Neural cell (in vitro differentiated cells): ENCODE measurements around the gene HYAL1. TPM values are rescaled to one million over a fixed set of nuclear protein-coding genes. Genes with fewer than 3 reads are reported as not detected.
A peak's percentile ranks its signal among the peaks of the same experiment; 100 is the strongest.

Experiments
- H2AFZ ChIP-seq: fragments of 200-600, 300-800 bp; sonication (generic), shearing (Covaris generic); 2 replicates; pipeline ENCODE4 v1.6.0; 2014; ENCODE audit warnings: low read depth, mild to moderate bottlenecking, antibody characterized with exemption, low read length, moderate library complexity
- H3F3A ChIP-seq: fragments of 200-600 bp; shearing (Covaris generic); 2 replicates; pipeline ENCODE4 v1.6.1; 2016; ENCODE audit warnings: mild to moderate bottlenecking, moderate library complexity, mixed read lengths, antibody characterized with exemption, low read length; ENCODE audit not compliant: insufficient read depth, poor library complexity, severe bottlenecking
- H3K27ac ChIP-seq: fragments of 200-600, 300-800 bp; sonication (generic), shearing (Covaris generic); 2 replicates; pipeline ENCODE4 v1.5.1; 2014; ENCODE audit warnings: mild to moderate bottlenecking, low read length, moderate library complexity
- H3K27me3 ChIP-seq: fragments of 300-800, 200-600 bp; sonication (generic), shearing (Covaris generic); 2 replicates; pipeline ENCODE4 v1.6.0; 2014; ENCODE audit warnings: mild to moderate bottlenecking, low read depth, low read length, moderate library complexity; ENCODE audit not compliant: insufficient read depth
- H3K36me3 ChIP-seq: fragments of 300-800, 200-600 bp; sonication (generic), shearing (Covaris generic); 2 replicates; pipeline ENCODE4 v1.5.1; 2014; ENCODE audit warnings: mild to moderate bottlenecking, antibody characterized with exemption, low read length, moderate library complexity; ENCODE audit not compliant: insufficient read depth
- H3K4me2 ChIP-seq: fragments of 300-800, 200-600 bp; sonication (generic), shearing (Covaris generic); 2 replicates; pipeline ENCODE4 v1.6.0; 2014; ENCODE audit warnings: mild to moderate bottlenecking, low read length
- H3K4me3 ChIP-seq: fragments of 300-800, 200-600 bp; sonication (generic), shearing (Covaris generic); 2 replicates; pipeline ENCODE4 v1.5.1; 2014; ENCODE audit warnings: mild to moderate bottlenecking, low read length, moderate library complexity
- H3K79me2 ChIP-seq: fragments of 200-600 bp; shearing (Covaris generic); replicated peaks from 2 replicates; pipeline ENCODE4 v1.6.0; 2014; ENCODE audit warnings: mild to moderate bottlenecking, low read length, moderate library complexity; ENCODE audit not compliant: insufficient read depth
- H3K9ac ChIP-seq: fragments of 300-800, 200-600 bp; sonication (generic), shearing (Covaris generic); 2 replicates; pipeline ENCODE4 v1.6.1; 2016; ENCODE audit warnings: mild to moderate bottlenecking, low read length, mixed read lengths
- H3K9me2 ChIP-seq: fragments of 200-600 bp; shearing (Covaris generic); 2 replicates; pipeline ENCODE4 v1.6.1; 2016; ENCODE audit warnings: mild to moderate bottlenecking, low read length, mixed read lengths; ENCODE audit not compliant: insufficient read depth
- H3K9me3 ChIP-seq: fragments of 200-600, 300-800 bp; sonication (generic), shearing (Covaris generic); 2 replicates; pipeline ENCODE4 v1.6.1; 2016; ENCODE audit warnings: mild to moderate bottlenecking, mixed run types, low read length, moderate library complexity, mixed read lengths
- H4K20me1 ChIP-seq: fragments of 200-600 bp; shearing (Covaris generic); 2 replicates; pipeline ENCODE4 v1.6.1; 2016; ENCODE audit warnings: mild to moderate bottlenecking, mixed run types; ENCODE audit not compliant: insufficient read depth
- CTCF ChIP-seq: fragments of 450-650 bp; IDR thresholded peaks from 2 replicates; pipeline ENCODE4 v1.5.1; 2014; ENCODE audit warnings: antibody characterized with exemption, mild to moderate bottlenecking, moderate library complexity; ENCODE audit not compliant: poor library complexity, severe bottlenecking
- EP300 ChIP-seq: fragments of 450-650 bp; conservative IDR thresholded peaks from 2 replicates; pipeline ENCODE4 v1.6.1; 2014; ENCODE audit warnings: antibody characterized with exemption, mild to moderate bottlenecking, moderate library complexity; ENCODE audit not compliant: poor library complexity, severe bottlenecking
- EZH2 ChIP-seq: fragments of 200-600, 300-800 bp; shearing (Covaris generic), sonication (generic); IDR thresholded peaks from 2 replicates; pipeline ENCODE4 v1.6.1; 2014; ENCODE audit warnings: antibody characterized with exemption, low read length, borderline replicate concordance, mild to moderate bottlenecking; ENCODE audit not compliant: insufficient read depth, poor library complexity, severe bottlenecking
- MXI1 ChIP-seq: fragments of 450-650 bp; conservative IDR thresholded peaks from 2 replicates; pipeline ENCODE4 v1.6.1; 2014; ENCODE audit warnings: antibody characterized with exemption, mild to moderate bottlenecking; ENCODE audit not compliant: poor library complexity, severe bottlenecking
- POLR2AphosphoS5 ChIP-seq: IDR thresholded peaks from 2 replicates; pipeline ENCODE4 v1.6.1; 2012
- RAD21 ChIP-seq: fragments of 450-650 bp; conservative IDR thresholded peaks from 2 replicates; pipeline ENCODE4 v1.6.1; 2014; ENCODE audit warnings: antibody characterized with exemption, mild to moderate bottlenecking, moderate library complexity
- SMC3 ChIP-seq: fragments of 450-650 bp; conservative IDR thresholded peaks from 2 replicates; pipeline ENCODE4 v1.6.1; 2014; ENCODE audit warnings: antibody characterized with exemption, mild to moderate bottlenecking, moderate library complexity; ENCODE audit not compliant: poor library complexity
- polyA plus RNA-seq: library from polyadenylated mRNA; depleted of rRNA; stranded (reverse); fragments of >200 nt; gene quantifications from 2 replicates; pipeline ENCODE4 v1.2.3, GENCODE V29; 2014
- TF ChIP-seq, protein P1 (sequence below): IDR thresholded peaks from 2 replicates; pipeline ENCODE4 v1.6.1; 2012; ENCODE audit warnings: borderline replicate concordance

HYAL1 gene
- polyA plus RNA-seq, 1 donor from 2014 or later, result 2.2 TPM

- no peak overlapping the region for H2AFZ ChIP-seq
- H3K27ac ChIP-seq, result no peak overlapping the region
- TF ChIP-seq, protein P1, sequence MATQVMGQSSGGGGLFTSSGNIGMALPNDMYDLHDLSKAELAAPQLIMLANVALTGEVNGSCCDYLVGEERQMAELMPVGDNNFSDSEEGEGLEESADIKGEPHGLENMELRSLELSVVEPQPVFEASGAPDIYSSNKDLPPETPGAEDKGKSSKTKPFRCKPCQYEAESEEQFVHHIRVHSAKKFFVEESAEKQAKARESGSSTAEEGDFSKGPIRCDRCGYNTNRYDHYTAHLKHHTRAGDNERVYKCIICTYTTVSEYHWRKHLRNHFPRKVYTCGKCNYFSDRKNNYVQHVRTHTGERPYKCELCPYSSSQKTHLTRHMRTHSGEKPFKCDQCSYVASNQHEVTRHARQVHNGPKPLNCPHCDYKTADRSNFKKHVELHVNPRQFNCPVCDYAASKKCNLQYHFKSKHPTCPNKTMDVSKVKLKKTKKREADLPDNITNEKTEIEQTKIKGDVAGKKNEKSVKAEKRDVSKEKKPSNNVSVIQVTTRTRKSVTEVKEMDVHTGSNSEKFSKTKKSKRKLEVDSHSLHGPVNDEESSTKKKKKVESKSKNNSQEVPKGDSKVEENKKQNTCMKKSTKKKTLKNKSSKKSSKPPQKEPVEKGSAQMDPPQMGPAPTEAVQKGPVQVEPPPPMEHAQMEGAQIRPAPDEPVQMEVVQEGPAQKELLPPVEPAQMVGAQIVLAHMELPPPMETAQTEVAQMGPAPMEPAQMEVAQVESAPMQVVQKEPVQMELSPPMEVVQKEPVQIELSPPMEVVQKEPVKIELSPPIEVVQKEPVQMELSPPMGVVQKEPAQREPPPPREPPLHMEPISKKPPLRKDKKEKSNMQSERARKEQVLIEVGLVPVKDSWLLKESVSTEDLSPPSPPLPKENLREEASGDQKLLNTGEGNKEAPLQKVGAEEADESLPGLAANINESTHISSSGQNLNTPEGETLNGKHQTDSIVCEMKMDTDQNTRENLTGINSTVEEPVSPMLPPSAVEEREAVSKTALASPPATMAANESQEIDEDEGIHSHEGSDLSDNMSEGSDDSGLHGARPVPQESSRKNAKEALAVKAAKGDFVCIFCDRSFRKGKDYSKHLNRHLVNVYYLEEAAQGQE, result no peak
- TF ChIP-seq CTCF (peak; percentile 76), POLR2AphosphoS5 (no peak), EZH2 (no peak), SMC3 (peak; percentile 73), EP300 (no peak), MXI1 (peak; percentile 25), RAD21 (peak; percentile 63)
- H3K9ac ChIP-seq, result no peak overlapping the region
- H3K9me2 ChIP-seq, result no peaks in the 10 kb centered on the region
- no peak overlapping the region for H3K4me3 ChIP-seq
- H3F3A ChIP-seq, result no peaks in the 10 kb centered on the region
- no peaks in the 10 kb centered on the region for H4K20me1 ChIP-seq
- H3K27me3 ChIP-seq, result no peaks in the 10 kb centered on the region
- peaks cover 25% of the 10 kb centered on the region for H3K79me2 ChIP-seq
- H3K4me2 ChIP-seq, result no peak overlapping the region
- no peaks in the 10 kb centered on the region for H3K9me3 ChIP-seq
- no peaks in the 10 kb centered on the region for H3K36me3 ChIP-seq
Measured at GRCh38 chr3:50324351-50325112, 21.2 kb upstream of the HYAL1 start.

GRCh38 chr3:50323614-50324199, 20.3 kb upstream of the HYAL1 start:
- Histone ChIP-seq H3K79me2 (peaks cover 32% of the 10 kb centered on the region), H3K9me3 (no peaks in the 10 kb centered on the region), H3F3A (no peaks in the 10 kb centered on the region), H4K20me1 (no peaks in the 10 kb centered on the region), H3K27me3 (no peaks in the 10 kb centered on the region), H3K4me3 (no peak overlapping the region), H3K27ac (no peak overlapping the region), H2AFZ (no peak overlapping the region), H3K4me2 (no peak overlapping the region), H3K36me3 (no peaks in the 10 kb centered on the region), H3K9ac (no peak overlapping the region), H3K9me2 (no peaks in the 10 kb centered on the region)
- TF ChIP-seq POLR2AphosphoS5, result no peak
- TF ChIP-seq EZH2, result no peak
- no peak for TF ChIP-seq EP300
- TF ChIP-seq MXI1, result no peak
- no peak for TF ChIP-seq RAD21
